NCI-H345 (cell line): Measurements from ENCODE around the gene ZNF862.

Experiments used
- DNase-seq: peaks from one replicate; lab custom pipeline; 2025; lab: John Stamatoyannopoulos, UW

ZNF862 gene

DNA sequence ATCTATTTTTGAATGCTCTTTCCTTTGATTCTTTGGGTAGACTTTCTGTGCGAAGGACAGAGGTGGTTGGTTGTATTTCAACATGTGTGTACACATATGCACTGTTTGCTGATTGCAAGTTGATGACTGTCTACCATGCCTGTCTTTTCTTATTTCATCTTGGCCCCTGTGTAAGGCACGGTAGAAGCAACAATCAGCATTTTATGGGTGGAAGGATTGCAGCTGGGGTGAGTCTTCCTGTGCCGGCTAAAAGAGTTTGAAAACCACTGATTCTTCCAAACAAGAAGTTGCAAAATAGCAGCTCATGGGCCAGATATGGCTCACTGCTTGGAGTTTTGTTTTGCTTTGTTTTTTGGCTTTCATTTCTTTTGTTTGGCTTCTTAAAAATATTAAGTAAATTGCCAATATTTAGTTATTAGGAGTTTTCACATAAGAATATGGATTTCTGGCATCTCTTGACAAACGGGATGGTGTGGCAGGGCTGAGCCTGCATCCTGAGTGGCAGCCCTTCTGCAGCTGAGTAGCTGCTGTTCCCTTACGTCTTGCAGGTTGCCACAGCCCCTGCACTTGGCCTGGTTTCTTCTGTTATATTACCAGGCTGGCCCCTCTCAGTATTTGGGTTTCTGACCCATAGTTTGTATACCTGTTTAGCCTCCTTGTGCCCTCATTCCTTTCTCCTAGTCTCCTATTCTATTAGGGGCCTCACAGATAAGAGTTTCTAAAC, 7.2 kb downstream of the ZNF862 start:
- DNase-seq, result no peak

GRCh38 chr7:149846021-149846420, 7.8 kb downstream of the ZNF862 start:
- no peak for DNase-seq

- no peak for DNase-seq
Measured at GRCh38 chr7:149846436-149847046, 8.4 kb downstream of the ZNF862 start.

DNA sequence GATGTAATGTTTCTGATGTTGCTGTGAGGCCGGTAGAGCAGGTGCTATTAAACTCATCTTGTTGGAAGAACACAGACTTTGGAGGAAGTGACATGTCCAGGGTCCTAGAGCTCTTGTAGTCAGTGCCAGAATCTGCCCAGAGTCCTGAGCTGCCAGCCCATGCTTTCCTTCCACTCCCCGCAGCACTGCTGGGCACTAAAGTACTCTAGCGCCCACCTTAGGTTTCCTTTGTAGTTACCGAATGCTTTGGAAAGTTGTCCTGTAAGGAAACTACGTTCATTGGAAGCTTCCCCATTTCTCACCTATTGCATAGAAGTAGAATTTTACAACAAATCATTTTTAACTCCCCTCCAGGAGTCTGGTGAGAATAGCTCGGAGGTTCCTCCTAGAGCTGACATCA, 11.0 kb downstream of the ZNF862 start:
- DNase-seq, result no peak

GRCh38 chr7:149850007-149850594, 11.9 kb downstream of the ZNF862 start:
- DNase-seq, result no peak

DNA sequence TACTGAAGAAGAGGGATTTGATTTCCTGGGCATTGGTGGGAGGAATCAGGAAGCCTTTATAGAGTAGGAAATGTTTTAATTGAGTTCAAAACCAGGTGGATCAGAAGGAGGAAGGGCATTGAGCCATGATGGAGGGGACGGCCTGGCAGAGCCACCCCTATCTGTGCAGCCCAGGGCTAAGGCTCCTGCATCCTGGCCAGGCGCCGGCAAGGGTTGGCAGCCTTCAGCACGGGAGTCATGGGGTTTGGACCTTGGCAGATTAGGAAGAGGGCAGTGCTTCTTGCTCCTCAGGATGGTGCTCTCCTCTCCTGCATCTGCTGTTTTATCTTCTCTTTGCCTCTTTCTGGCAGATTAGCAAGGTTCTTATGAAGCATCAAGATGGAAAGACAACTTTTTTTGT, 12.5 kb downstream of the ZNF862 start:
- no peak for DNase-seq

GRCh38 chr7:149851449-149851848, 13.3 kb downstream of the ZNF862 start:
- DNase-seq, result no peak

DNA sequence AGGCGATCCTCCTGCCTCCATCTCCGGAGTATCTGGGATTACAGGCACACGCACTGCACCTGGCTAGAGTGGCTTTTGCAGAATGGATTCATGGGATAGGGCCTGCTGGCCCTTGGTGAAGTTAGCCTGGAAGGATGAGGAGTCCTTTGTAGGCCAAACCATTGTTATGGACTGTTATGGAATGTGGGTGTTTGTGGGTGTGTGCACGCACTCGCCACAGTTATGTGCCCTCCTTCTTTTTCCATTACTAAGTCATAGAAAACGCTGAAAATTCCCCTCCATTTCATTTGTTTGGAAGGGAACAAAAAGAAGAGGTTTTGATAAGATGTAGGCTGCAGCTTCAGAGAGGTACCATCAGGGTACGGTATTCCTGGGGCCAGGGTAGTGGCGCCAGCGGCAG, 15.0 kb downstream of the ZNF862 start:
- DNase-seq, result no peak

- peak; percentile 95 for DNase-seq
Measured at GRCh38 chr7:149854611-149855360, 16.6 kb downstream of the ZNF862 start.

DNA sequence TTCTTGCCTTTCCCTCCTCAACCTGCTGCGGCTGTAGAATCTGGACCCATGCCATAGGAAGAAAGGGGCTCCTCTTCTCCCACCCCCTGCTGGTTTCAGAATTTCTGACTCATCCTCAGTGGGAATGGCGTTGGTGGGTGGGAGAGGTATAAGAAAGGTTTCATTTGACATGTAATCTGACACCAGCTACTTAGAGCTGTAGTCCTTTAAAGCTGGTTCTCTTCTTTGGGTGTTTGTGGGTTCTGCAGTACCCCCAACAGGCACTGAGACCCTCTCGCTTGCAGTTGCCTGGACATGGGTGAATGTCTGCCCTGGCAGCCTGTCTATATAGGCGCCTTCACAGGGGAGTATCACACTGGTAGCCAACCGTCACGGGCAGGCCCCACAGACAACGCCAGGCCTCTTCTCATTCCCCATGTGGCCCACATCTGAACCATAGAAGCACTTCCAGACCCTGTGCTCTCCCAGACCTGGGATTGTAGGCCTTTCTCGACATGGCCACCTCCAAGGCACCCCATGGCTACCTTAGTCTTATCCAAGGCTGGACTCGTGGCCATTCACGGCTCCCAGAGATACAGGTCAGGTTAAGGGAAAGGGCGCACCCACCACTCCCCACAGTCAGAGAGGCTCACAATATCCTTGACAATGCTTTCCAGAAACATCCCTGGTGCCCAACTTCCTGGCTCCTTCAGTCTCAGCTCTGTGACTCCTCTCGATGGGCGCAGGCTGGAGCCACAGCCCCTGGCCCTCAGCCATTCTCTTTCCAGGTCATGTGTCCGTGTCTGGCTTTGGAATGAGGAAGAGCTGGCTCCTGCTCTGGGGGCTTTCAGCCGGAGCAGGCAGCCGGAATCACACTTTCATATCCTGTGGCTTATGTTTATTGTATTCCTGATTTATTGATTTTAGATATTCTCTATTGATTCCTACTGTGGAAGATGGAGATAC, 17.5 kb downstream of the ZNF862 start:
- peak; percentile 55 for DNase-seq

DNA sequence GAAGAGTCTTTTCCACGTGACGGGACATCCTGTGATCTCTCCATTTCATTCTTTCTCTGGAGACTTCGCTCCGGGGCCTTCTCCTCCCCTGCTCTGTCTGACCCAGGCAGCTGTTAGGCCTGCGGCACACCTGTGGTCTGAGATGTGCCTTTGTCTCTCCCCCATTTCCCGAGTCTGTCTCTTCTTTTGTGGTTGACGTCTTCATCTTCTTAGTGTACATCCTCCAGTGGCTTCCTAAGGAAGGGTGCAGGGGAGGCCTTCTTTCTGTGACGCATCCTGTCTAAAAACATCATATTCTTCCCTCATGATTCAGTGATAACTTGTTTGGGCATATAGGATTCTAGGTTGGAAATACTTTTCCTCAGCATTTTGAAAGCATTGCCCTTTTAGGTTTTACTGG, 18.4 kb downstream of the ZNF862 start:
- no peak for DNase-seq

DNA sequence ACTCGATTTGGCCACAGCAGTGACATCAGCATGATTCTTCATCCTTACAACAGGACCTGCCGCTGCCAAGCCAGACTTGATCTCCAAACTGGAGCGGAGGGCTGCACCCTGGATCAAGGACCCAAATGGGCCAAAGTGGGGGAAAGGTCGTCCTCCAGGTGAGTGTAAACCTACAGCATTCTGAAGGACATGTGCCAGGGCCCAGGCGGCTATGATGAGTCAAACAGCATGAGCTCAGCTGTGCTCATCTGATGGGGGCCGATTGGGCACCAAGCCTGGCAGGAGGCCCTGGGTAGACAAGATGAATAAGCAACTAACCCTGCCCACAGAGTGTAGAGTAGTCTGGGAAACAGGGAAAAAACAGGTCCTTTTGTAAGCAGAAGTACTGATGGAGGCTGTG, 21.2 kb downstream of the ZNF862 start:
- no peak for DNase-seq

DNA sequence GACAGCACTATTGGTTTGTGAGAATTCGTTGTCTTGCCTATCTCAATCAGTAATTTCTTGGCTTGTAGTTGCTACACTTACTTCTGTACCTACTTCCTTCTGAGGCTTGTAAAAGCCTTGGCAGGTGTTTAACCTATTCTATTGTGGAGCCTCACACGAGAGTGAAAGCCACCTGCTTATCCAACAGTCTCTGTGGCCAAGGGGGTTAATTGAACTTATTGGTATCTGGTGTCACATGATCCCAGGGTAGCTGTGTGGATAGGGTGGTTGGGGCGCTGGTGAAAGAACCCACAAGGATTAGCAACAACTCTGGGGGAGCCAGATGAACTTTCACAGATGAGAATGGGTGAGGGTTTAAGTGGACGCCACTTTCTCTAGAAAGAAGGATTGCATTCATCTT, 21.7 kb downstream of the ZNF862 start:
- no peak for DNase-seq

- no peak for DNase-seq
Measured at GRCh38 chr7:149860821-149861727, 22.9 kb downstream of the ZNF862 start.

DNA sequence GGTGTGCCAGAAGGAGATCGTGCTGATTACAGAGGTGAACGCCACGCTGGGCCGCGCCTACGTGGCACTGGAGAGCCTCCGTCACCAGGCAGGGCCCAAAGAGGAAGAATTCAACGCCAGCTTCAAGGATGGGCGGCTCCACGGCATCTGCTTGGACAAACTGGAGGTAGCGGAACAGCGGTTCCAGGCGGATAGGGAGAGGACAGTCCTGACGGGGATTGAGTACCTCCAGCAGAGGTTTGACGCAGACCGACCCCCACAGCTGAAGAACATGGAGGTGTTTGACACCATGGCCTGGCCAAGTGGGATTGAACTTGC, 23.5 kb downstream of the ZNF862 start:
- DNase-seq, result no peak

- no peak for DNase-seq
Measured at GRCh38 chr7:149862156-149862555, 24.0 kb downstream of the ZNF862 start.

DNA sequence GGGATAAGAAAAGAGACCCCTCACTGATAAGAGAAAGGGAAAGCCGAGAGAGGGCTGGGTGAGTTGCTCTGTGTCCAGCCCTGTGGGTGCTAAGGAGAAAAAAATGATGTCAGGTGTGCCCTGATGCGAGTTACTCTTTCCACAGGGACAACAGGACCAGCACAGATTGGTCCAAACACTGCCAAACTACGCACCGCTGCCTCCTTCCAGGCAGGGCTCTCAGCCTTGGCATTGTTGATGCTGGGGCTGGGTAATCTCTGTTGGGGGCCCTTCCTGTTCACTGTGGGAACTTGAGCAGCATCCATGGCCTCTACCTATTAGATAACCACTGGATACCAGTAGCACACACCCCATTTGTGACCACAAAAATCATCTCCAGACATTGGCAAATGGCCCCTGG, 25.3 kb downstream of the ZNF862 start:
- no peak for DNase-seq

- no peak for DNase-seq
Measured at GRCh38 chr7:149864023-149864422, 25.8 kb downstream of the ZNF862 start.

DNA sequence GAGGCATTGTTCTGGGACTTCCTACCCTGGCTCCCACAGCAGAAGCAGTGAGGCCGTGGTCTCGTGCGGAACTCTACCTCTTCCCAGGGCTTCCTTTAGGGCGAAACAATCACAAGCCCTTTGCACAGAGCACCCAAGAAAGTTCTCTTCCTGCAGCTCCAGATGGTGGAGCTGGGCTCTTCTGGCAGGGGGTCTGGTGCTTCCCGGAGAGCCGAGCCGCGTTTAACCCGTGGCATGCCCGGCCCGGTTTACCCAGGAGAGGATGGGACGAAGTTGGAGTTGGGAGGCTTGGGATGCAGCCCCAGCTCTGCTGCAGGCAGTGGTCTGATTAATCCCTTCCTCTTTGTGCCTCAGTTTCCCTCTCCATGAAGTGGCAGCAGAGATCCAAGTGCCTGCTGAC, 26.6 kb downstream of the ZNF862 start:
- DNase-seq, result no peak

GRCh38 chr7:149865437-149865836, 27.3 kb downstream of the ZNF862 start:
- DNase-seq, result no peak
